Lower lobe of right lung (tissue), 2 donors: ENCODE data around the gene TCF4. TPM values are rescaled to one million over a fixed set of nuclear protein-coding genes. Genes with fewer than 3 reads are reported as not detected.

ENCODE experiments used
- ATAC-seq, 2 donors: fragments of 200-7000 bp; cut with Tn5 transposase; one replicate each; pipeline ENCODE4 v1.9.1; 2020 to 2022; ENCODE audit warnings: mild to moderate bottlenecking in 2 of 2, moderate library complexity in 2 of 2
- DNase-seq: peaks from one replicate; pipeline ENCODE4 v3.0.0-alpha.2; 2020
- H3K27ac ChIP-seq: fragments of 200-600 bp; one replicate; pipeline ENCODE4 v1.8.0; 2022
- H3K27me3 ChIP-seq: fragments of 200-600 bp; one replicate; pipeline ENCODE4 v1.8.0; 2022; ENCODE audit warnings: low read depth
- H3K36me3 ChIP-seq: fragments of 200-600 bp; one replicate; pipeline ENCODE4 v1.8.0; 2022; ENCODE audit warnings: mild to moderate bottlenecking
- H3K4me1 ChIP-seq: fragments of 200-600 bp; one replicate; pipeline ENCODE4 v1.8.0; 2022
- H3K4me3 ChIP-seq: fragments of 200-600 bp; one replicate; pipeline ENCODE4 v1.8.0; 2022; ENCODE audit warnings: mild to moderate bottlenecking
- H3K9me3 ChIP-seq: fragments of 200-600 bp; one replicate; pipeline ENCODE4 v1.8.0; 2022
- intact Hi-C: fragments of 100-400 bp; cut with DNase I; formaldehyde crosslinking; loops from one replicate; pipeline ENCODE4 v1.11.0; 2022
- total RNA-seq: library from RNA; stranded (reverse); fragmentation: NEBNext Ultra II Directional; extraction: Animal tissue kit (Norgen Biotek cat#: 25700); gene quantifications from one replicate; pipeline ENCODE4 v1.2.1, GENCODE V29; 2021
- TF ChIP-seq, protein P1 (sequence below): fragments of 200-600 bp; IDR thresholded peaks from one replicate; pipeline ENCODE4 v1.8.0; 2022; ENCODE audit warnings: antibody characterized with exemption, mild to moderate bottlenecking
- donor health status: DM: no; HTN: yes; CAD: no; lungs with severe emphysema.

The TCF4 gene
- total RNA-seq, 1 donor from 2014 or later, result 112 TPM

DNA sequence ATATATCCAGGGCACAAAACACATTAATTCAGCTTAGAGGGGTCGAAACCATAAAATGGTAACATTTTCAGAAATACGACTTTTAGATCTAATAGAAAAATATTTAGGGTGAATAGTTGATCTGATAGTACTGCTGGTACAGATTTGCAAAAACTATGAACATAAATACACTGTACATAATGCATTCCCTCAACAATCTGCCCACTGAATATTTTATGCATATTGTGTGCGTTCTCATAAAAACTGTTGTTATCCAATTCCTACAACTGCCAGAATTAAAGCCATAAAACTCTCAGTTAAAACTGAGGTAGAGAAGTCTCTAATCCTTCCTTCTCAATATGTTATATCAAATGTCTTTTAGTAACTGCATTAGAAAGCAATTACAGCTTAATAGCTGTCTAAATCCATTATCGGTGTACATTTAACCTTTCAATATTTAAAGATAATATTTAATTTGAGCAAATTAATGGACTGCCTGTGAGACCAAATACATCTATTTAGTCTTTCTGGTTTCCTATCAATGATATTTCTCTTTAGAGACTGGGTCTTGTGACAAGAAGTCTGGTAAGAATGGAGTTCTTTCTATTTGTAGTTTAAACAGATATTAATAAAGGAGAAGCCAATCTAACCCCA lies 32.5 kb downstream of the TCF4 start:
- TF ChIP-seq, protein P1, sequence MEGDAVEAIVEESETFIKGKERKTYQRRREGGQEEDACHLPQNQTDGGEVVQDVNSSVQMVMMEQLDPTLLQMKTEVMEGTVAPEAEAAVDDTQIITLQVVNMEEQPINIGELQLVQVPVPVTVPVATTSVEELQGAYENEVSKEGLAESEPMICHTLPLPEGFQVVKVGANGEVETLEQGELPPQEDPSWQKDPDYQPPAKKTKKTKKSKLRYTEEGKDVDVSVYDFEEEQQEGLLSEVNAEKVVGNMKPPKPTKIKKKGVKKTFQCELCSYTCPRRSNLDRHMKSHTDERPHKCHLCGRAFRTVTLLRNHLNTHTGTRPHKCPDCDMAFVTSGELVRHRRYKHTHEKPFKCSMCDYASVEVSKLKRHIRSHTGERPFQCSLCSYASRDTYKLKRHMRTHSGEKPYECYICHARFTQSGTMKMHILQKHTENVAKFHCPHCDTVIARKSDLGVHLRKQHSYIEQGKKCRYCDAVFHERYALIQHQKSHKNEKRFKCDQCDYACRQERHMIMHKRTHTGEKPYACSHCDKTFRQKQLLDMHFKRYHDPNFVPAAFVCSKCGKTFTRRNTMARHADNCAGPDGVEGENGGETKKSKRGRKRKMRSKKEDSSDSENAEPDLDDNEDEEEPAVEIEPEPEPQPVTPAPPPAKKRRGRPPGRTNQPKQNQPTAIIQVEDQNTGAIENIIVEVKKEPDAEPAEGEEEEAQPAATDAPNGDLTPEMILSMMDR, result no peak
- no peaks in the 10 kb centered on the region for H3K27me3 ChIP-seq
- no peaks in the 10 kb centered on the region for H3K4me1 ChIP-seq
- H3K4me3 ChIP-seq, result no peak overlapping the region
- intact Hi-C loops, result no loop called here
- ATAC-seq (no peak), DNase-seq (no peak)
- no peaks in the 10 kb centered on the region for H3K9me3 ChIP-seq
- no peaks in the 10 kb centered on the region for H3K36me3 ChIP-seq
- no peak overlapping the region for H3K27ac ChIP-seq

DNA sequence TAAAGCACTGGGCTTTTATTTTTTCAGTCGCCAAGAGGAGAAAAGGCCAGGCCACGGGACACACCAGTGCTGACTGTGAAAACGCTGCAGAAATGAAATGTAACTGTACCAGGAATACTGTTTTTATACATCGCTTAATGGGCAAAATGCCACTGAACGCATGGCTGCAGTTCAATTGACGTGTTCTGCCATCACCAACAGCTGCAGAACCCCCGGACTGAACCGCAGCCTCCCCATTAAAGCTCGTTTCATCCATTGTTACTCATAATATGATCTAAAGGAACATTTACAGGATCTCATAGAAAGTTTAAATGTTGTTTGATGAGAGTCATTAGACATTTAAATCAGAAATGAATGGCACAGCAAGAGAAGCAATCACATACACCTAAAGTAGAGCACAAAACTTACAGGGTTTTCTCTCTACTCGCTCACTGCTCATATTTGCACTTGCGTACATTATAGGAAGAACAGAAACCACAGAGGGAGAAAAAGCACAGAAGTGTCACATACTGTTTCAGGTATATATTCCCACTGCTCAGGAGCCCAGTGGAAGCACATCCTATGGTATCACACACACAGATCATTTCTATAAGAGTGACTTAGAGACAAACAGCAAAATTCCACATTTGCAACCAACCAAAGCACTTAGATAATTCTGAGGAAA lies 35.3 kb downstream of the TCF4 start:
- ATAC-seq (no peak), DNase-seq (no peak)
- TF ChIP-seq, protein P1, result no peak
- intact Hi-C loops, result no loop called here
- Histone ChIP-seq H3K4me1 (peaks cover 5% of the 10 kb centered on the region), H3K27ac (no peak overlapping the region), H3K9me3 (no peaks in the 10 kb centered on the region), H3K4me3 (no peak overlapping the region), H3K36me3 (no peaks in the 10 kb centered on the region), H3K27me3 (no peaks in the 10 kb centered on the region)

DNA sequence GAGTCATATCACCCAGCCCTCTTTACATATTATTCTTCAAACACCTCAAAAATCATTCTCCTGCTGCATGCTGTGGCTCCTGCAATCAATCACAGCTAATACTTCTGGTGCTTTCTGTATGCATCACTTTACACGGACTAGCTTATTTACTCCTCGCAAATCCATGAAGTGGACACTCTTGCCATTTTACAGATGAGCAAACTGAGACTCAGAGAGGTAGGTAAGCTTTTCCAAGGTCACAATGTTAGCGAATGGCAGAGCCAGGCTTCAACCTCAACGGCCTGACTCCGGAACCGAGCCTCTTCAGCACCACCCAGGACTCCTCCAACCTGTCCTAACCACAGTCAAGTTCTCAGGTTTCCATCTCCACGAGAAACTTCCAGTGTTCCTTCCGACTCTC lies 36.8 kb downstream of the TCF4 start:
- no peak overlapping the region for H3K27ac ChIP-seq
- TF ChIP-seq, protein P1, result no peak
- DNase-seq (no peak), ATAC-seq (no peak)
- intact Hi-C loops, result no loop called here
- no peak overlapping the region for H3K4me3 ChIP-seq
- H3K27me3 ChIP-seq, result no peaks in the 10 kb centered on the region
- H3K36me3 ChIP-seq, result no peaks in the 10 kb centered on the region
- H3K9me3 ChIP-seq, result no peaks in the 10 kb centered on the region
- peaks cover 9% of the 10 kb centered on the region for H3K4me1 ChIP-seq

DNA sequence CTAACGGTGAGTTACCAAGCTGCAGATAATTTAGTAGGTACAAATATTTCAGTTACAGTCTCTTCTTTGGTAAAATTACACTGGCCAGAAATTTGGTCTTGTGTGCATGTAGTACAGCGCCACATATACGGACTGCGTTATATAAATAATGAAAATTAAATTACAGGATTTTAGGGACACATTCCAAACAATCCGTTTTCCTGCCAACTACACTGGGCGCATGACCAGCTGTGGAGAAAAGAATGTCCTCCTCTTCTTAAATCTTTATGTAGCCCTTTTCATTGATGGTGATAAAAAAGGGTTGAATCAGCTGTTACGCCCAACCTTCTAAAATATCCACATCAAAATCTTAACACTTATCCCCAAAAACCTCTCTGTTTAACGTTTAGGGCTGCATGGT lies 37.5 kb downstream of the TCF4 start:
- no peak overlapping the region for H3K27ac ChIP-seq

DNA sequence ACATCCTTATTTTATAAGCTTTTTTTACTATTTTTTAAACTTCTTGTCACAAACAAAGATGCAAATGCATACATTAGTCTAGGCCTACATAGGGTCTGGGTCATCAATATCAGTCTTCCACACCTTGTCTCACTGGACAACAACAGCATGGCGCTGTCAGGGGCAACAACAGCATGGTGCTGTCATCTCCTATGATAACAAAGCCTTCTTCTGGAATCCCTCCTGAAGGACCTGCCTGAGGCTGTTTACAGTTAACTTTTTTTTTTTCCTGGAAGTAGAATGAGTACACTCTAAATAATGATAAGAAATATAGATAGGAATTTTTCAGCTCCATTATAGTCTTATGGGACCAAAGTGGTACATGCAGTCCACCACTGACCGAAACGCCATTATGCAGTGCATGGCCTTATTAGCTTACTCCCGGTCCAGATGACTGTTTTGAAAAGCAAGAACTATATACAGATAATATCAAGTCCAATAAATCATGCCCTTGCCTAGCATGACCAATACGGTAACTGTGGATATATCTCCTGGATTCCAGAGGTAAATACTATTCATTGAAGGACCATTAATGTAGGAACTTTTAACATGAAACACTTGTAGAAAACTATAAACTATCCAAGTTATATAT lies 38.4 kb downstream of the TCF4 start:
- ATAC-seq, result no peak
- intact Hi-C loops, result no loop called here

More for the DNA sequence above, 37.5 kb downstream of the TCF4 start:
- intact Hi-C loops, result no loop called here
- H3K27me3 ChIP-seq, result no peaks in the 10 kb centered on the region
- ATAC-seq, result no peak
- H3K4me3 ChIP-seq, result no peak overlapping the region
- TF ChIP-seq, protein P1, result no peak
- no peaks in the 10 kb centered on the region for H3K36me3 ChIP-seq
- no peaks in the 10 kb centered on the region for H3K9me3 ChIP-seq
- peaks cover 9% of the 10 kb centered on the region for H3K4me1 ChIP-seq
- DNase-seq, result no peak

More for the DNA sequence above, 38.4 kb downstream of the TCF4 start:
- no peak for DNase-seq
- no peaks in the 10 kb centered on the region for H3K27me3 ChIP-seq
- TF ChIP-seq, protein P1, result no peak
- H3K9me3 ChIP-seq, result no peaks in the 10 kb centered on the region
- no peaks in the 10 kb centered on the region for H3K36me3 ChIP-seq
- peaks cover 9% of the 10 kb centered on the region for H3K4me1 ChIP-seq
- no peak overlapping the region for H3K27ac ChIP-seq
- H3K4me3 ChIP-seq, result no peak overlapping the region
